Measurements from ENCODE around the gene XPOT.

DNA sequence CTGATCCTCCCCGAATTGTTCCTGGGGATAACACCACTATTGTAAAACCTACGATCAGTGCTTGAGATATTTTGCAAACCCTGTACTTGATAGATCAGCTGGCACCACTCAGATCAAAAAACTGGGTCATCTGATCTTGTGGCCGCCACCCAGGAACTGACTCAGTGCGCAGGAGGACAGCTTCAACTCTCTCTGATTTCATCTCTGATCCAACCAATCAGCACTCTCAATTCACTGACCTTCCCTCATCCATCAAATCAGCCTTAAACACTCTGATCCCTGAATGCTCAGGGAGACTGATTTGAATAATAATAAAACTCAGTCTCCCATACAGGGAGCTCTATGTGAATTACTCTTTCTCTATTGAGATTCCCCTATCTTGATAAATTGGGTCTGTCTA, 4.2 kb upstream of the XPOT start:
- TF ChIP-seq, protein P1, sequence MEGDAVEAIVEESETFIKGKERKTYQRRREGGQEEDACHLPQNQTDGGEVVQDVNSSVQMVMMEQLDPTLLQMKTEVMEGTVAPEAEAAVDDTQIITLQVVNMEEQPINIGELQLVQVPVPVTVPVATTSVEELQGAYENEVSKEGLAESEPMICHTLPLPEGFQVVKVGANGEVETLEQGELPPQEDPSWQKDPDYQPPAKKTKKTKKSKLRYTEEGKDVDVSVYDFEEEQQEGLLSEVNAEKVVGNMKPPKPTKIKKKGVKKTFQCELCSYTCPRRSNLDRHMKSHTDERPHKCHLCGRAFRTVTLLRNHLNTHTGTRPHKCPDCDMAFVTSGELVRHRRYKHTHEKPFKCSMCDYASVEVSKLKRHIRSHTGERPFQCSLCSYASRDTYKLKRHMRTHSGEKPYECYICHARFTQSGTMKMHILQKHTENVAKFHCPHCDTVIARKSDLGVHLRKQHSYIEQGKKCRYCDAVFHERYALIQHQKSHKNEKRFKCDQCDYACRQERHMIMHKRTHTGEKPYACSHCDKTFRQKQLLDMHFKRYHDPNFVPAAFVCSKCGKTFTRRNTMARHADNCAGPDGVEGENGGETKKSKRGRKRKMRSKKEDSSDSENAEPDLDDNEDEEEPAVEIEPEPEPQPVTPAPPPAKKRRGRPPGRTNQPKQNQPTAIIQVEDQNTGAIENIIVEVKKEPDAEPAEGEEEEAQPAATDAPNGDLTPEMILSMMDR (IDR thresholded peaks at IDR 0.05; ENCODE audit: borderline replicate concordance, extremely low read depth, low read length, poor library complexity, severe bottlenecking), result no peak
- TF ChIP-seq EZH2 (IDR thresholded peaks at IDR 0.05; ENCODE audit: borderline replicate concordance, low read depth, low read length, severe bottlenecking), result no peak

All from DND-41 (cell line).